Caki2 (cell line): ENCODE measurements around the gene RALGPS2. TPM values are rescaled to one million over a fixed set of nuclear protein-coding genes. Genes with fewer than 3 reads are reported as not detected.
A peak's percentile ranks its signal among the peaks of the same experiment; 100 is the strongest.
"Not testable (repeated sequence)": the region's sequence is repeated elsewhere in the genome, so short reads cannot be mapped to it uniquely, and the experiment has no call there.

Source experiments
- DNase-seq: peaks from one replicate; pipeline ENCODE4 v3.0.0-alpha.2; 2015; ENCODE audit warnings: low read depth
- in situ Hi-C: cut with HindIII; loops from 2 replicates; pipeline ENCODE4 v1.10.0; 2016; ENCODE audit warnings: low sequenced_read_pairs, low pct_unique_long_range_greater_than_20kb, mixed read lengths
- total RNA-seq: library from RNA; depleted of rRNA; stranded (reverse); fragments of >200 nt; shearing (Covaris generic); gene quantifications from 2 replicates; pipeline ENCODE4 v1.2.3, GENCODE V29; 2014; ENCODE audit warnings: low replicate concordance

RALGPS2 gene
- total RNA-seq, 1 experiment from 2014 or later, result 10.3 TPM

DNA sequence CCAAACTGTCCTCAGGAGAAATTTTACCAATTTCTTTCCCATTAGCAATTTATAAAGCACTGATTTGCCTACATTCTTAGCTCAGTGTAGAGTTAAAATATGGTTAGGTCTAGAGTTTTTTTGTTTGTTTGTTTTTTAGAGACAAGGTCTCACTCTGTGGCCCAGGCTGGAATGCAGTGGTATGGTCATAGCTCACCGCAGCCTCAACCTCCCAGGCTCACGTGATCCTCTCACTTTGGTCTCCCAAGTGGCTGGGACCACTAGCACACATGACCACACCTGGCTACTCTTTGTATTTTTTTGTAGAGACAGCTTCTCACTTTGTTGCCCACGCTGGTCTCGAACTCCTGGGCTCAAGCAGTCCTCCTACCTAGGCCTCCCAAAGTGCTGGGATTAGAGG, 10.6 kb upstream of the RALGPS2 start:
- DNase-seq, result no peak
- in situ Hi-C loops, result no loop called here

DNA sequence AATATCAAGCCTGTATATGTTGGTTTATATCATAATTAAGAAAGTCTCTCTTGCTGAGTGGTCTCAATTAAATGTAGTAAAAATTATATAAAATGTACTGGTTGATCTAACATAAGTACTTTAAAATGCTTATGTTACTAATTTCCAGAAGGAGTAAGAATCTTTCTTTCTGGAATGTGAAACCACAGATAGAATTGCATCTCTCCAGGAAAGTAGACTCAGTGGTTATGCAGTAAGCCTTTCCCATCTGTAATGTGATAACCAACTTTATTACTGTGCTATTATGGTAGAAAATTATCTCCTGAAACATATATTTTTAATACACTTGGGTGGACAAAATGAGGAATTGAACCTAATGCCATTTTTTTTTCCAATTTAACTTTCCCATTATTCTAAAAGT, 8.9 kb upstream of the RALGPS2 start:
- DNase-seq, result no peak
- in situ Hi-C loops, result no loop called here

DNA sequence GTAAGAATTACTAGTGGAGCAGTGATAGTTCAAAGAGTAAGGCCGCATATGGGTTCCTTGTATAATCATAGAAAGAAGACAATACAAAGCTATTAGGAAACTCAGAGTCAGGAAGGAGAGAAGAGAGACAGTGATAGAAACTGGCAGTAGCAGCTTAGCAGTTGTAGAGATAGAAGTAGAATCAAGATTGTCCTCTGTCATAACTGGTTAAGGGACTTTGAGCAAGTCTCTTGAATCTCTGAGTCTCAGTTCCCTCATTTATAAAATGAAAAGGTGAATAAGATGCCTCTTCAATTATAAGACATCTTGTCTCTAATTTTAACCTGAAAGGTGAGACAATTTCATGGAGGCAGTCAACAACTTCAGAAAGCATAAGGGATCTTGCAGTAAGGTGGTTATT, 6.5 kb upstream of the RALGPS2 start:
- DNase-seq, result no peak
- in situ Hi-C loops, result no loop called here

DNA sequence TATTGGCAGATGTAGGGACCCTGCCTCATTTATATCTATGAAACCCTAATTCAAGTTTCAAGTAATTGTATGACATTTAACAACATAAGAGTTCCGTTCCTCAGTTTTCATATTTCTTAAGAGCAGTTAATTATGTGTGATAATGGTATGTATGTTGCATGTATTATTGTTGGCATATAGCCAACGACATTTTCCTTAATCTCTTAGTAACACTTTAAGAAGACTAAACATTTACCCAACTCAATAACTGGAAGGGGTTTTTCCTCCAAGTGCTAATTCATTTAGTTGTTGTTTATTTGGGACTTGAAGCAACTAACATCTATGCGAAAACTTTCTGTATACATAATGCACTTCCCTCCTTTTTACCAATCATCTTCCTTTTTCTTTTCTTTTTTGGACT, 1.5 kb upstream of the RALGPS2 start:
- peak; percentile 64 for DNase-seq
- in situ Hi-C loops, result no loop called here

DNA sequence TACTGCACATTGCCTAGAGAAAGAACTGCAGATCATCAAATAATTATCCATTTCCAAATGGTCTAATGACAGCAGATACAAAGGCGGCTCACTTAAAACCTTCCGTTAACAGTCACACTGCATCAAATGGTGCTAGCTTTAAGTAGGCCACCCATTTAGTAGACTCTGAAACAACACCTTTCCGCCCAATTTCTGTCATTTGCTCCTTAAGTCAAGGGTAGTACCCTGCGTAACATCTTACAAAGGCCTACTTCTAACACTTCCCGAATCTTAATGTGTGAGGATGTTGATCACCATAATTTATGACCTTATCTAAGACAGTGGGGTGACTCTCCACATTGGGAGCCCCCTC, 692 bp upstream of the RALGPS2 start:
- DNase-seq, result no peak
- in situ Hi-C loops, result no loop called here

DNA sequence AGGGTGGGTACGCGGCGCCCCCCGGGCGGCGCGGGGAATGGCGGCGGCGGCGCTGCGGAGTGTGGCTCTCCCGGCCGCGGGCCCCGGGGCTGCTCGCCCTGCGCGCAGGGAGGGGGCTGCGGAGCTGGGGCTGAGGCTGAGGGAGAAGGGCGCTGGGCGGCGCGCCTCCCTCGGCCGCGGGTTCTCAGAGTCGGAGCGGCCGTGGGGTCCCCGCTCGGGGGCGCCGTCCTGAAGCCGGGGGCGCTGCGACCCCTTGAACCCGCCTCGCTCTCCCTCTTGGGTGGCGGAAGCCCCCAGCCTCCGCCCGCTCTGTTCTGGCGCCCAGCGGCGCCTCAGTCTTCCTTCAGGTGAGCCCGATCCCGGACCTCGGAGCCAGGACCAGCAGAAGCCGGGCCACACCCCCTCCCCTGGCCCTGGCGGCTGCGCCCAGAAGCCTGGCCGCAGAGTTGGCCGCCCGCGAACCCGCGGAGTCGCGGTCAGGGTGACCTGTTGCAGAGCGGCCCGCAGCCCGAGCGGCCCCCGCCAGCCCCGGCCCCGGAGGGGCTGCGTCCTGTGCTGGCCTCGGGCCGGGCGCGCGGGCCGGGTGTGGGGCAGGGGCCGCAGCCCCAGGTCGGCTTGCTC, 532 bp downstream of the RALGPS2 start:
- in situ Hi-C loops, result no loop called here
- peak; percentile 62 for DNase-seq

DNA sequence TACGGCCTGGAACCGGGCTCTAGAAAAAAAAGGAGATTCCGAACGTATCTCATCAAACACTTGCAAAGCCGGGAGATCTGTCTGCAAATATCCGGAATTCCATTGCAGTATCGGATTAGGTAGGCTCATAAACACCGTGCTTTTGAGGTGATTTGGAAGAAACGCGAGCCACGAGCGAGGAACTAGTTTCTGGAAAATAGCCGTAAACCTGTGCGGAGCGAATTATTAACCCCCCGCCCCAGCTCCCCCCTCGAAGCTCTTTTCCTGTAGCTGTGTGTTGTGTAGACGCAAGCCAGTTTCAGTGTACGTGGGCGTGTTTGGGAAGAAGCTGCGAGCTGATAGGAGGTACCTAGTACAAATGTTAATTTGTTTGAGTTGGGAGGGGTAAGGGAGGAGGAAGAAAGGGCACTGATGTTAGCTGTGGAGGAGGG, 1.1 kb downstream of the RALGPS2 start:
- in situ Hi-C loops, result no loop called here
- DNase-seq, result peak; percentile 93

DNA sequence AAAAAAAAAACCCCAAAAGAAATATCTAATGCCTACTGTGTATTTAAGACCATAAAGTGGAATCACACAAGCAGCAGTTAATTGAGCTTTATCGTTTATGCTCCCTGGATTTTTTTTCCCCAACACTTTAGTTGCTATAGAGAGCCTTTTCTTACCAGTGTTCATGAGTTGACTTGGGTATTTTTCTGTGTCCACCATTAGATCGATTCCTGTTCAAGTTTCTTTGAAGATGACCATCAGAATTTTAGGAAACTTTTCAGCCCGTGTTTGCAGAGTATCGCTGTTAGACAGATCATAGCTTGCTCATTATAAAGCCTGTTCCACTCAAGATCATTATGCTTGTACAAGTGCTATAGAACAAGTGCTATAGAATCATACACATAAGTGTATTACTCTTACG, 1.5 kb downstream of the RALGPS2 start:
- in situ Hi-C loops, result no loop called here
- DNase-seq, result no peak

DNA sequence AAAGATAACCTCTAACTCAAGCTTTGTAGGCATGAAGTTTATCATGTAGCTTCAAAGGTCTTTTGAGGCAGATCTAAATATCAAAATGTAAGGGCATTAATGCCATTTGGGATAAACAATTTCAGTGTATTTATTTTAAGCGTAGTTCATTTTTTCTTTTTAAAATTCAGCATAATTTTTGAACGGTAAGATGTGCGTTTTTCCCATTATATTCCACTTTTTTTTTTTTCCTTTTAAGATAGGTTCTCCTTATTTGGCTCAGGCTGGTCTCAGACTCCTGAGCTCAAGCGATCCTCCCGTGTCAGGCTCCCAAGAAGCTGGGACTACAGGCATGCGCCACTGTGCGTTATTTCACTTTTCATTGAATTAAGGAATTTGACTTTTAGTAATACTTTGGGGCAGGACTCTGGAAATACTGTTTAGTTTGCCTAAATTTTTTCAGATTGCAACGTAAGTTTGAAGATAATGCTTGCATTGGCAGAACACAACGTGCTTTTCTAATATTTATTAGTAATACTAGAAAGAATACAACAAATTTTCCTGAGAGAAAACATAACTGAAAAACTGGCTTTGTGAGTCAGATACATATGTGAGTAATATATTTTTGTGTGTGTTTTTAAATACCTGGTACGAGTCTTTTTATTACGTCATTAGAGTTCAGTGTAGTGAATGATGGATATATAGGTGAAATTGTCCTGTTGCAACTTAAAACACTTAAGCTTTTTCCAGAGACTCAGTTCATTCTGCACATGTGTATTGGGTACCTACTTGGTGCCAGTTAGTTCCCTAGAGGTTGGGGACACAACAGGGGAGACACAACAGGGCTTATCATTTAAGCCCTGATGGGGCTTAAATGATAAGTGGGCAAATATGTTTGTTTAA, 2.2 kb downstream of the RALGPS2 start:
- in situ Hi-C loops, result no loop called here
- DNase-seq, result peak; percentile 27

DNA sequence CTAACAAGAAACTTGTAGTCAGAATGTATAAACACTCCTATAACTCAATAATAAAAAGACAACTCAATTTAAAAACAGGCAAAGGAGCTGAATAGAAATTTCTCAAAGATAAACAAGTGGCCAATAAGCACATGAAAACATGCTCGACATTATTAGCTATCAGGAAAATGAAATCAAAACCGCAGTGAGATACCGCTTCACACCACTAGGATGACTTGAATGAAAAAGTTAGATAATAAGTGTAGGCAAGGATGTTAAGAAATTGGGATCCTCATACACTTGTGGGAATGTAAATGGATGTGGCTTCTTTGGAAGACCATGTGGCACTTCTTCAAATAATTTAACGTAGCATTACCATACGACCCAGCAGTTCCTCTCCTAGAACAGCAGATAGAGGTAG, 8.9 kb downstream of the RALGPS2 start:
- in situ Hi-C loops, result no loop called here
- no peak for DNase-seq

DNA sequence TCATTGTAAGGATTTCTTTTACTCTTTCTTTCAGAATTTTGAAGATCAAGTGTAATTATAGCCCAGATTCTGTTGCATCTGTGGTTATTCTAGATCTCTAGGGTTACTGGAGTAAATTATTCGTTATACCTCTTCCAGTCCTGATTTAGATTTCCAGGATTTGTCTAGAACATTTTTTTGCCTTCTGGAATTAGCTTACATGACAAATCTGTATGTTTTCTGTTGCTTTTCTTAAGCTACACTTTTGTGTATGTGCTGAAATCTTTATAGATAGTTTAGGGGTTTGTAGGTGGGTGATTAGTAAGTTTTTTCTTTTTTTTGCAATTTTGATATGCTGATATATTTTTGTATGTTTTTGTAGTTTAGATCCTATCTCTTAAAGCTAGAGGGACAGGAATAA, 13.7 kb downstream of the RALGPS2 start:
- DNase-seq, result no peak
- in situ Hi-C loops, result no loop called here

DNA sequence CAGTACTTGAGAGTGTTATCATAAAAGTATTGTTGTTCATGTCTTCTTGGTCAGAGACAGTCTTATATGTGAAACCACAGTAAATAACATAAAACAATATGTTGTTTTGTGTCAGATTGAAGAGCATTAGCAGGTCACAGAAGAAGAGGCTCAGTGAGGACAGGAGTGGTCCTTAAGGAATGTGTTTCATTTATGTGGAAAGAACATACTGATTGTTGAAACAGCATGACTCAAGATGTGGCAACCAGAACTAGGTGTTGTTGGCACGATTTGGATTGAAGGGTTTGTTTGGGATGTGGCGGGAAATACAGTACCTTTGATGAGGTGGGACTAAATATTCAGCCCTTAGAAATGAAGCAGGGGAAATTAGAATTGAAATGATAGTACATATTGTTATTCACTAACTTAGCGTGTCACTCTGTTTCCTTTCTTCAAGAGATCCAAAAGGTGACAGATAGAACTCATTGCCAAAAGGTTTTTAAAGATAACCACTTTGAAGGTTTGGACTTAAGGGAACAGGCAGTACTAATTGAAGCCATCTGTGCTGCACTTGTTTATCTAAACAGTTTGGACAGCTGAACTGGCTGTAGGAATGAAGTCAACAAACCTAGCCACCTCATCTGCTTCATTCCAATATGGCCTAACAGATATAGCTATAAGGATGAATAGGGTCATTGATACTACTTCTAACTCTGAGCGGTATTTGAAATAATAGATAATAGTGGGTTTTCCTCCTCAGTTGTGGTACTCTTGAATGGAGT, 14.4 kb downstream of the RALGPS2 start:
- in situ Hi-C loops, result no loop called here
- no peak for DNase-seq

DNA sequence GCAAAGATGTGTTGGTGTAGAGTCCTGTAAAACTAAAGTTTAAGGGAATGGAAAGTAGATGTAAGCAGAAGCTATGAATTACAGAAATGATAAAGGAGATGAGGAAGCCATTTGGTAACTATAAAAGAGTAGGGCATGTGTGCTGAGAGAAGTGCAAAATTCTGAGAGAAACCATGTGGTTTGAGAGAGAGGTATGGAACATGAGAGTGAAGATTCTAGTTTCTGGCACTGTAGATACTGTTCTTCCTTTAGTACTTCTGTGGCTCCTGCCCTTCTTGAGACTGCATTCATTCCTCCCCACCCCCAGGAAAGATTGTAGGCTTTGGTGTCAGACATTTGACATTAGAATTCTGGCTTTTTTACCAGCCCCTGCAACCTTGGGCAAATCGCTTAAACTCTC, 15.4 kb downstream of the RALGPS2 start:
- in situ Hi-C loops, result no loop called here
- no peak for DNase-seq

DNA sequence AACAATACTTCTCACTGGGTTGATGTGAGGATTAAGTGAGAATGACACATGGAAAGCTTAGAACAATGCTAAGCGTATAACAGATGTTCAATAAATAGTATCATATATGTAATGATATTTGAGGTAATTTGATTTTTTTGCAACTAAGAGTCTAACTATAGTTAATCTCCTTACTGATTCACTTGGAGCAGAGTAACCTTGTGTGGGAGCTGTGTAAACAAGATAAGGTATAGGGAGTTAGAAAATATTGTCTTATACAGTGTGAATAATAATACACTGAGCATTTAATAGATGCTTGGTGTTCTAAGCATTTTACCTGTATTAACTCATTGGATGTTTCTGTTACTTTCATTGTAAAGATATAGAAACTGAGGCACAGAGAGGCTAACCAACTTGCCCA, 15.9 kb downstream of the RALGPS2 start:
- in situ Hi-C loops, result no loop called here
- no peak for DNase-seq

DNA sequence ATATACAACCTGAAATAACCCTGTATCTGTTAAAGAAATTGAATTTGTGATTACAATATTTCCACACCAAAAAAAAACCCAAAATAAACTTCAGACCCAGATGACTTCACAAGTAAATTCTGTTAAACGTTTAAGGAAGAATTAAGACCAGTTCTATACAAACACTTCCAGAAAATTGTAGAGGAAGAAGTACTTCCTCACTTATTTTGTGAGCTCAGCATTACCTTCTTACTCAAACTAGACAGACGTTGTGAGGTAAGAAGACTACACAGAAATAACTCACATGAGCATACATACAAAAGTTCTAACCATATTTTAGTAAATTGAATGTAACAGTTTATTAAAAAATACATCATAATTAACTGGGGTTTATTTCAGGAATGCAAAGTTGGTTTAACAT, 18.8 kb downstream of the RALGPS2 start:
- in situ Hi-C loops, result no loop called here
- no peak for DNase-seq

DNA sequence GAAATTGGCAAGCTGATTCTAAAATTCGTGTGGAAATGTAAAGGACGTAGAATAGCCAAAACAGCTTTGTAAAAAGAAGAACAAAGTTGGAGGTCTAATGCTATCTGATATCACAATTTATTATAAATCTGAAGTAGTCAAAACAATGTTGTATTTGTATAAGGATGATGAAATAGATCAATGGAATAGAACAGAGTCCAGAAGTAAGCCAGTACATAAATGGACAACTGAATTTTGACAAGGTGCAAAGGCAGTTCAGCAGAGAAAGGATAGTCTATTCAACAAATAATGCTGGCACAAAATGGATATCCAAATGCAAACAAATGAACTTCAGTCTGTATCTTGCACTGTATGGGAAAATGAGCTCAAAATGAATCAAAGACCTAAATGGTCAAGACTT, 20.2 kb downstream of the RALGPS2 start:
- no peak for DNase-seq
- in situ Hi-C loops, result no loop called here

DNA sequence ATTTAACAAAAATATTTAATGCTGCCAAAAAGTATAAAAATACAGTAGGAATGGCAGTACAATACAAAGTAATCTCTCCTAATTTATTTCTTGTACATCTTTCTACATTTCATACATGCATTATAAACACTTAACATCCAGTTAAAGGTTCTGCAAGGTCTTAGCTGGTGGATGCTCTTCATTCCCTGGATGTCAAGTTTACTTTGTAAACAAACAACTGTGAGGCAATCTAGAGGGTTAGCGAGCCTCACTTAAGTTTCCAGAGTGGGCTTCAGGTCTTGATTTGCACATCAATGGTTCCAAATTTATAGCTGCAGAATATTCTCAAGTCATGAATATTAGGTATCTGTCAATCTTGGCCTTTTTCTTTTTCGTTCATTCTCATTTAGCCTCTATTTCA, 21.3 kb downstream of the RALGPS2 start:
- in situ Hi-C loops, result no loop called here
- DNase-seq, result no peak

DNA sequence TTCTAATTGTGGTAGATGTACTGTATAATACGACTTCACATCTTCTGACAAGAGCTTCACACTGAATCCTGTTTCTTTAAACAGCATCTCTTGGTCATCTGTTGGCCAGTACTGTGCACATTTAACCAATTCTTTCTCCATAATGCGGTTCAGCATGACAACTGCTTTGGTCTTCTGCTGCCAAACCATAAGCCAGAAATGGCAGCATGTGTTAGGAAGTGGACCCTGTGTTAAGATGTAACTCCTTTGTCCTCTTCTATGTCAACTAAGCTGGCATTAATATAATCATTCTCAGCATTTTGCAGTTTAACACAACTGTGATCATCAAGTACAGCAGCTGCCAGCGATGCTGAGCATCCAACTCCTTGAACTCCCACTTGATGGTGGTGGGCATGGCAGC, 22.3 kb downstream of the RALGPS2 start:
- in situ Hi-C loops, DNase-seq: not testable (repeated sequence)

DNA sequence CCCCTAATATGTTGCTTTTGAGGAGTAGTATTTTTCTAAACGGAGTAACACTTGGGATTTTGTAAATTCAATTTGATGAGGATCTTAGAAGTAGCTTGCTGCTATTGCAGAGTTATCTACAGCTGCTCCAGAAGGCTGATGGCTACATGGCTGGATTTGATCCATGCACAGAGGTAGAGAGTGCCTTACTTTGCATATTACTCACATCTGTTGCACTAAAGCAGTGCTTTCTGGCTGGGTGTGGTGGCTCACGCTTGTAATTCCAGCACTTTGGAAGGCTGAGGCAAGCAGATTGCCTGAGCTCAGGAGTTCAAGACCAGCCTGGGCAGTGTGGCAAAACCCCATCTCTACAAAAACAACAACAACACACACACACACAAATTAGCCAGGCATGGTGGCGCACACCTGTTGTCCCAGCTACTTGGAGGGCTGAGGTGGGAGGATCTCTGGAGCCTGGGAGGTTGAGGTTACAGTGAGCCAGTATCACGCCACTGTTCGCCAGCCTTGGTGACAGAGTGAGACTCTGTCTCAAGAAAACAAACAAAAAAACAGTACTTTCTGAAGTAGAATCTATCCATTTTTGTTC, 24.6 kb downstream of the RALGPS2 start:
- DNase-seq, result no peak
- in situ Hi-C loops, result no loop called here
